HG03097 (cell line): ENCODE data around the gene RPL22.

Source experiments
- ATAC-seq: cut with Tn5 transposase; IDR thresholded peaks from one replicate; pipeline ENCODE4 v1.9.1; 2021; ENCODE audit not compliant: unreplicated experiment, low FRiP score

RPL22 gene

DNA sequence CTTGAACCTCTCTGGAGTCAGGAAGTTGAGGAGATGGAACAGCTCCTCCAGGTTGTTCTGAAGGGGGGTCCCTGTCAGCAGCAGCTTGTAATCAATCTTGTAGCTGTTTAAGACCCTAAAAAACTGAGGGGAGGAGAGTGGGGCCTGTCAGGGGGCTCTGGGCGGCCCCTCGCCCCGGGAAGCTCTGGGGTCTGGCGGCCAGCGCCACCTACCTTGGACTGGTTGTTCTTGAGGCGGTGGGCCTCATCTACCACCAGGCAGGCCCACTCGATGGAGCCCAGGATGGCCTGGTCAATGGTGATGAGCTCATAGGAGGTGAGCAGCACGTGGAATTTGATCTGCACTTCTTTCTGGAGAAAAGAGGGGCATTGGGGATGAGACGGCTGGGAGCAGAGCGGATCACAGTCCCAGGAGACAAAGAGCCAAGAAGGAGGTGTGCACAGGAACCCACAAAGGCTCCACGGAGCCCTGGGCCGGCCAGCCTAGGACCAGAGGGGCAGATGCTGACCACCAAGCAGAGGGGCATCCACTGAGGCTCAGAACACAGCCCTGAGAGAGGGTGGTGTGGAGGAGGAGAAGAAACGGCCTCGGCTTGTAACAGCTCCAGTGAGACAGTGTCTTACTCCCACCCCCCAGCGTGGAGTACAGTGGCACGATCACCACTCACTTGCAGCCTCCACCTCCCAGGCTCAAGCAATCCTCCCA, 62.7 kb downstream of the RPL22 start:
- no peak for ATAC-seq
